ENCODE results near the gene C2orf76.

DNA sequence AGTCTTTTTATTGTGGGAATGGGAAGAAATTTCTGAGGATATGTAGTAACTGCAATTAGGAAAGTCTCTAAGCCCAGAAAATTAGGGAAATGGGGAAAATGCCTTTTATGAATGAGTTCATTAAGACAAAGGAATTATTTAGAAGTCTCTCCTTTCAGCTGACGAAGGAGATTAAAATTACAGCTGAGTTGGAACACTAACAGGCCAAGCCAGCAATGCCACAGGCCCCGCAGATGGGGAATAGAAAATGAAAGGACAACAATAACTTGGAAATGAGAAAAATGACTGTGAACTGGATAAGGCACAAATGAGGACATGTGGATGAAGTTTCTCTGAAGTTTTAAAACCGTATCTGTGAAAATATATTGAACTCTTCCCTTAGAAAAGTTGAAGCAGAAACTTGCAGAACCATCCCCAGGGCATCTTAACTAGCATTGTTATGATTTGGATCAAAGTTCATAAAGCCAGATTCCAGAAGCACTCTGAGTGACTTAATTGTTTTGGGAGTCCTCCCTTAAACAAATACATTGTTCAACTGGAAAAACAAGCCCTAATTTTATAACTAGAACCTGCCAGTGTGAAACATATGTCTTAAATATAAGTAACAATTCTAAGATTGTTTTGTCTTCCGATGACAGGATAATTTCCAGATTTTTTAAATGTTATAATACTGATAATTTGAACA, 51.3 kb downstream of the C2orf76 start:
- TF ChIP-seq, protein P1, sequence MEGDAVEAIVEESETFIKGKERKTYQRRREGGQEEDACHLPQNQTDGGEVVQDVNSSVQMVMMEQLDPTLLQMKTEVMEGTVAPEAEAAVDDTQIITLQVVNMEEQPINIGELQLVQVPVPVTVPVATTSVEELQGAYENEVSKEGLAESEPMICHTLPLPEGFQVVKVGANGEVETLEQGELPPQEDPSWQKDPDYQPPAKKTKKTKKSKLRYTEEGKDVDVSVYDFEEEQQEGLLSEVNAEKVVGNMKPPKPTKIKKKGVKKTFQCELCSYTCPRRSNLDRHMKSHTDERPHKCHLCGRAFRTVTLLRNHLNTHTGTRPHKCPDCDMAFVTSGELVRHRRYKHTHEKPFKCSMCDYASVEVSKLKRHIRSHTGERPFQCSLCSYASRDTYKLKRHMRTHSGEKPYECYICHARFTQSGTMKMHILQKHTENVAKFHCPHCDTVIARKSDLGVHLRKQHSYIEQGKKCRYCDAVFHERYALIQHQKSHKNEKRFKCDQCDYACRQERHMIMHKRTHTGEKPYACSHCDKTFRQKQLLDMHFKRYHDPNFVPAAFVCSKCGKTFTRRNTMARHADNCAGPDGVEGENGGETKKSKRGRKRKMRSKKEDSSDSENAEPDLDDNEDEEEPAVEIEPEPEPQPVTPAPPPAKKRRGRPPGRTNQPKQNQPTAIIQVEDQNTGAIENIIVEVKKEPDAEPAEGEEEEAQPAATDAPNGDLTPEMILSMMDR (IDR thresholded peaks at IDR 0.05; ENCODE audit: low read length) = no peak
- TF ChIP-seq EZH2 (optimal IDR thresholded peaks at IDR 0.05; ENCODE audit: low read depth, low read length) = no peak
